IMR-90 (cell line): ENCODE measurements around the gene NRIP2. TPM values are rescaled to one million over a fixed set of nuclear protein-coding genes. Genes with fewer than 3 reads are reported as not detected.

Experiments used
- ATAC-seq: fragments of 200-7000 bp; cut with Tn5 transposase; 2 replicates; pipeline ENCODE4 v1.9.1; 2020; ENCODE audit warnings: low read depth, mild to moderate bottlenecking, moderate library complexity
- BruUV-seq: library from RNA; stranded (reverse); fragments of 400-500 nt; replicated peaks from 2 replicates; lab custom pipeline; 2021; lab: Mats Ljungman, UMichigan
- CTCF ChIA-PET: fragments of 300-600 bp; formaldehyde crosslinking; extraction: SDS; loops from one replicate; lab custom pipeline; 2021; ENCODE audit warnings: antibody characterized with exemption; lab: Yijun Ruan, JAX
- POLR2A ChIA-PET: fragments of 300-600 bp; sonication (Branson Sonifier 250); formaldehyde crosslinking; loops from one replicate; lab custom pipeline; 2022; ENCODE audit warnings: antibody characterized with exemption; ENCODE audit not compliant: unreplicated experiment; lab: Charles Lee
- DNase-seq: peaks from one replicate; pipeline ENCODE4 v3.0.0; 2013
- H2AFZ ChIP-seq: replicated peaks from 2 replicates; pipeline ENCODE3; 2013; ENCODE audit warnings: low read length, mild to moderate bottlenecking; ENCODE audit not compliant: poor library complexity
- H2AK5ac ChIP-seq: 2 replicates; pipeline ENCODE4 v1.6.1; 2013; ENCODE audit warnings: low read depth, low read length, inconsistent platforms
- H2AK9ac ChIP-seq: replicated peaks from 2 replicates; pipeline ENCODE3; 2013; ENCODE audit warnings: mild to moderate bottlenecking, low read depth, low read length, moderate library complexity; ENCODE audit not compliant: poor library complexity
- H2BK120ac ChIP-seq: 2 replicates; pipeline ENCODE4 v1.6.1; 2013; ENCODE audit warnings: low read depth, low read length, inconsistent platforms
- H2BK15ac ChIP-seq: 3 replicates; pipeline ENCODE4 v1.6.1; 2013; ENCODE audit warnings: low read depth, low read length, inconsistent platforms
- H2BK20ac ChIP-seq: 2 replicates; pipeline ENCODE4 v1.6.1; 2013; ENCODE audit warnings: low read depth, mild to moderate bottlenecking, inconsistent platforms, low read length, moderate library complexity
- H2BK5ac ChIP-seq: 2 replicates; pipeline ENCODE4 v1.6.1; 2013; ENCODE audit warnings: mild to moderate bottlenecking, low read depth, low read length, inconsistent platforms; ENCODE audit not compliant: poor library complexity, severe bottlenecking
- H3K14ac ChIP-seq: replicated peaks from 2 replicates; pipeline ENCODE4 v1.6.1; 2013; ENCODE audit warnings: low read depth, low read length, inconsistent platforms
- H3K18ac ChIP-seq: 2 replicates; pipeline ENCODE4 v1.6.1; 2013; ENCODE audit warnings: low read depth, low read length, control low read depth
- H3K23ac ChIP-seq: 2 replicates; pipeline ENCODE4 v1.6.1; 2013; ENCODE audit warnings: low read depth, low read length, inconsistent platforms
- H3K27ac ChIP-seq: 2 replicates; pipeline ENCODE4 v1.5.1; 2013; ENCODE audit warnings: mild to moderate bottlenecking, control low read depth, low read length; ENCODE audit not compliant: insufficient read depth
- H3K27me3 ChIP-seq: 2 replicates; pipeline ENCODE4 v1.6.1; 2013; ENCODE audit warnings: low read length; ENCODE audit not compliant: control insufficient read depth, insufficient read depth
- H3K36me3 ChIP-seq: 2 replicates; pipeline ENCODE4 v1.6.1; 2013; ENCODE audit warnings: low read length, mixed read lengths; ENCODE audit not compliant: control insufficient read depth, insufficient read depth
- H3K4ac ChIP-seq: 2 replicates; pipeline ENCODE4 v1.6.1; 2013; ENCODE audit warnings: low read depth, low read length, inconsistent platforms
- H3K4me1 ChIP-seq: 2 replicates; pipeline ENCODE4 v1.6.1; 2013; ENCODE audit warnings: low read length, mixed read lengths; ENCODE audit not compliant: control insufficient read depth, insufficient read depth
- H3K4me2 ChIP-seq: 2 replicates; pipeline ENCODE4 v1.6.1; 2013; ENCODE audit warnings: low read depth, mild to moderate bottlenecking, control low read depth, low read length, moderate library complexity
- H3K4me3 ChIP-seq: 2 replicates; pipeline ENCODE4 v1.5.1; 2013; ENCODE audit warnings: low read depth, mild to moderate bottlenecking, control low read depth, low read length, moderate library complexity; ENCODE audit not compliant: insufficient read depth
- H3K56ac ChIP-seq: 2 replicates; pipeline ENCODE4 v1.6.1; 2013; ENCODE audit warnings: low read length, inconsistent platforms; ENCODE audit not compliant: insufficient read depth; ENCODE audit errors: extremely low read depth
- H3K79me1 ChIP-seq, 2 experiments: 2 replicates each; pipeline ENCODE4 v1.6.1; 2013; ENCODE audit warnings: low read length in 2 of 2, inconsistent platforms in 1 of 2, low read depth in 1 of 2
- H3K9ac ChIP-seq: 2 replicates; pipeline ENCODE4 v1.6.1; 2013; ENCODE audit warnings: low read depth, low read length, control low read depth
- H3K9me1 ChIP-seq: 2 replicates; pipeline ENCODE4 v1.6.1; 2013; ENCODE audit warnings: low read length, inconsistent platforms; ENCODE audit not compliant: insufficient read depth
- H3K9me3 ChIP-seq: 2 replicates; pipeline ENCODE4 v1.6.1; 2013; ENCODE audit warnings: low read length; ENCODE audit not compliant: control insufficient read depth, insufficient read depth
- H4K20me1 ChIP-seq: 2 replicates; pipeline ENCODE4 v1.6.1; 2013; ENCODE audit warnings: low read length, inconsistent platforms; ENCODE audit not compliant: insufficient read depth
- H4K5ac ChIP-seq: 2 replicates; pipeline ENCODE4 v1.6.1; 2013; ENCODE audit warnings: mild to moderate bottlenecking, low read depth, low read length, control low read depth
- H4K8ac ChIP-seq, 2 experiments: 2 replicates each; pipeline ENCODE4 v1.6.1; 2013; ENCODE audit warnings: low read depth in 2 of 2, low read length in 2 of 2, control low read depth in 1 of 2, inconsistent platforms in 1 of 2
- H4K91ac ChIP-seq: 2 replicates; pipeline ENCODE4 v1.6.1; 2013; ENCODE audit warnings: low read depth, low read length, inconsistent platforms; ENCODE audit not compliant: insufficient read depth
- MAZ ChIP-seq: IDR thresholded peaks from 2 replicates; pipeline ENCODE4 v1.6.1; 2012; ENCODE audit warnings: low read depth, mild to moderate bottlenecking, low read length, improper control_type of control experiment, moderate library complexity, borderline replicate concordance
- POLR2A ChIP-seq: IDR thresholded peaks from 2 replicates; pipeline ENCODE4 v1.6.1; 2012; ENCODE audit warnings: mild to moderate bottlenecking, low read depth, low read length
- RAD21 ChIP-seq: IDR thresholded peaks from 2 replicates; pipeline ENCODE4 v1.6.1; 2012; ENCODE audit warnings: low read length, improper control_type of control experiment
- SMC3 ChIP-seq: fragments of 150-350 bp; IDR thresholded peaks from 2 replicates; pipeline ENCODE4 v1.6.1; 2016; ENCODE audit warnings: low read depth, mild to moderate bottlenecking, antibody characterized with exemption, low read length, moderate library complexity
- WGBS, 2 experiments: methylation state at CpG; one replicate each; pipeline versions ENCODE4 v1.1.5 to v1.1.7; 2013; ENCODE audit warnings: missing lambda C conversion rate in 2 of 2; ENCODE audit not compliant: insufficient read length in 1 of 2; ENCODE audit errors: extremely low coverage in 2 of 2; 5-methylcytosine and 5-hydroxymethylcytosine counted together
- dilution Hi-C: fragments of 300-500 bp; cut with HindIII; formaldehyde crosslinking; loops from one replicate; pipeline ENCODE4 v1.14.3; 2018; ENCODE audit warnings: low sequenced_read_pairs; ENCODE audit not compliant: unreplicated experiment
- in situ Hi-C: fragments of 300-500 bp; cut with MboI; formaldehyde crosslinking; loops from 3 replicates; pipeline ENCODE4 v1.14.3; 2019; ENCODE audit warnings: low sequenced_read_pairs, inconsistent platforms, mixed read lengths
- intact Hi-C: fragments of 100-400 bp; cut with micrococcal nuclease; formaldehyde crosslinking; loops from 2 replicates; pipeline ENCODE4 v1.10.0; 2022
- polyA plus RNA-seq, 3 experiments: library from polyadenylated mRNA; depleted of rRNA; stranded (reverse); fragments of >200 nt; gene quantifications; 2 replicates each; pipeline ENCODE4 v1.2.3, GENCODE V29; 2012; ENCODE audit warnings: low replicate concordance in 1 of 3
- total RNA-seq: library from RNA; depleted of rRNA; stranded (reverse); fragments of >200 nt; gene quantifications from 2 replicates; pipeline ENCODE4 v1.2.3, GENCODE V29; 2012
- TF ChIP-seq, protein P1 (sequence below): conservative IDR thresholded peaks from 2 replicates; pipeline ENCODE4 v1.5.1; 2012; ENCODE audit warnings: mild to moderate bottlenecking, low read depth, low read length, improper control_type of control experiment

The NRIP2 gene
- total and polyA plus RNA-seq, 2 of the 4 experiments (the other 2 are of a cell fraction) = 0.18 to 0.27 TPM

DNA sequence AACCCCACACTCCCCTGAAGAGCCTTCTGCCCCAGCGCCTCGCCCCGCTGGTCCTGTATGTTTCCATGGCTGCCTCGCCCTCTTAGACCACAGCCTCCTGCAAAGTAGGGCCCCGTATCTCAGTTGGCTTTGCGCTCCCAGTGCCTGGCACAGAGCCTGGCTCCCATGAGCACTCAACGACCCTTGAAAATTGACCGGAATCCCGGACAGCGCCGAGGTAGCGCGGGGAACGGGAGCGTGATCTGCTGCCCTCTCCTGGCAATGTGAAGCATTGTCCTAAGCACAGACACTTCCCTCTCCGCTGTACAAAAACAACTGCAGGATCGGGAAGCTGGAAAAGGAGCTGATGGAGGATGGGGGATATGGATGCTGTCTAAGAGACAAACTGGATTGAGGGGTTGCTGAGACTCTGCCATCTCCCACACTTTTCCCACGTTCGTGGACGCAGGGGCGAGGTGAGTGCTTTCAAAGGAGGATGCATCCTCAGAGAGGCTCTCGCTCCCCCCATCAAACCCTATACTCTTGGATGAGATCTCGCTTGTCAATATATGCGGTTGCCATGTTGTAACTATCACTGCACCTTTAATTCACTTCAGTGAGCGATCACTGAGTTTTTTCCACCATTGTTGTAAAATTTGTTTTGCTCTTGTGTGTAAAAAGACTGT is 50.8 kb downstream of the NRIP2 start:
- no peak overlapping the region for H3K4ac ChIP-seq
- H3K4me1 ChIP-seq = no peaks in the 10 kb centered on the region
- no peak overlapping the region for H3K27ac ChIP-seq
- BruUV-seq = no TSS peak
- dilution Hi-C loops = no loop called here
- H4K8ac ChIP-seq = no peak overlapping the region
- peaks cover 44% of the 10 kb centered on the region for H3K27me3 ChIP-seq
- no peak overlapping the region for H4K5ac ChIP-seq
- no peak overlapping the region for H4K91ac ChIP-seq
- H2AK5ac ChIP-seq = no peak overlapping the region
- H3K18ac ChIP-seq = no peak overlapping the region
- ATAC-seq (peak; percentile 99), DNase-seq (peak; percentile 44)
- H3K9me3 ChIP-seq = no peaks in the 10 kb centered on the region
- H2AK9ac ChIP-seq = no peak overlapping the region
- no peak overlapping the region for H3K9ac ChIP-seq
- TF ChIP-seq, protein P1, sequence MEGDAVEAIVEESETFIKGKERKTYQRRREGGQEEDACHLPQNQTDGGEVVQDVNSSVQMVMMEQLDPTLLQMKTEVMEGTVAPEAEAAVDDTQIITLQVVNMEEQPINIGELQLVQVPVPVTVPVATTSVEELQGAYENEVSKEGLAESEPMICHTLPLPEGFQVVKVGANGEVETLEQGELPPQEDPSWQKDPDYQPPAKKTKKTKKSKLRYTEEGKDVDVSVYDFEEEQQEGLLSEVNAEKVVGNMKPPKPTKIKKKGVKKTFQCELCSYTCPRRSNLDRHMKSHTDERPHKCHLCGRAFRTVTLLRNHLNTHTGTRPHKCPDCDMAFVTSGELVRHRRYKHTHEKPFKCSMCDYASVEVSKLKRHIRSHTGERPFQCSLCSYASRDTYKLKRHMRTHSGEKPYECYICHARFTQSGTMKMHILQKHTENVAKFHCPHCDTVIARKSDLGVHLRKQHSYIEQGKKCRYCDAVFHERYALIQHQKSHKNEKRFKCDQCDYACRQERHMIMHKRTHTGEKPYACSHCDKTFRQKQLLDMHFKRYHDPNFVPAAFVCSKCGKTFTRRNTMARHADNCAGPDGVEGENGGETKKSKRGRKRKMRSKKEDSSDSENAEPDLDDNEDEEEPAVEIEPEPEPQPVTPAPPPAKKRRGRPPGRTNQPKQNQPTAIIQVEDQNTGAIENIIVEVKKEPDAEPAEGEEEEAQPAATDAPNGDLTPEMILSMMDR = peak; percentile 81
- TF ChIP-seq MAZ (no peak), SMC3 (peak; percentile 77), RAD21 (peak; percentile 71), POLR2A (no peak)
- no peak overlapping the region for H3K23ac ChIP-seq
- peak overlapping the region; percentile 48; the same call in 1 of the 2 replicates for H3K4me2 ChIP-seq
- H2BK15ac ChIP-seq = no peak overlapping the region
- no peak overlapping the region for H3K56ac ChIP-seq
- H3K4me3 ChIP-seq = no peak overlapping the region
- H3K14ac ChIP-seq = no peak overlapping the region
- H2BK20ac ChIP-seq = no peak overlapping the region
- 4% methylated on average over 10 of the region's 25 CpGs; no CpG with 5 or more reads in 1 of the 2 experiments for WGBS, 2 experiments
- H2AFZ ChIP-seq = peak overlapping the region; percentile 82
- no peaks in the 10 kb centered on the region for H3K36me3 ChIP-seq
- ChIA-PET CTCF (interaction anchor here (0.6 to 1.9 kb wide), 7 partner anchors 8 to 1714 kb away, joined by 3 to 8 read pairs (median 5); no protein-coding TSS in a partner anchor), POLR2A (no interaction called here)
- in situ Hi-C loops = no loop called here
- no peak overlapping the region for H2BK120ac ChIP-seq
- H4K20me1 ChIP-seq = peaks cover 3% of the 10 kb centered on the region; the same call in 1 of the 2 replicates
- no peaks in the 10 kb centered on the region for H3K9me1 ChIP-seq
- H3K79me1 ChIP-seq = no peaks in the 10 kb centered on the region
- no peak overlapping the region for H2BK5ac ChIP-seq
- intact Hi-C loops = loop anchor here (1.0 to 5.0 kb wide), 2 partner anchors 45 to 102 kb away; no protein-coding TSS in a partner anchor
